Measurements from ENCODE around the gene PSAPL1. TPM values are rescaled to one million over a fixed set of nuclear protein-coding genes. Genes with fewer than 3 reads are reported as not detected.
A peak's percentile ranks its signal among the peaks of the same experiment; 100 is the strongest.

PSAPL1 gene
- total and polyA plus RNA-seq, 5 donors from 2014 or later, result not detected

- Mint-ChIP-seq H3K4me3 (no peak overlapping the region), H3K4me1 (no peaks in the 10 kb centered on the region), H3K27ac (peak overlapping the region in 1 of 3 donors; percentile 63), H3K9me3 (peaks cover 0 to 8% (median 0%) of the 10 kb centered on the region in 7 donors), H3K36me3 (no peaks in the 10 kb centered on the region), H3K27me3 (peaks cover 9% of the 10 kb centered on the region)
- no peaks in the 10 kb centered on the region for H3K4me1 ChIP-seq (ENCODE audit: control insufficient read depth, insufficient read depth, low read length, poor library complexity, severe bottlenecking)
- no peaks in the 10 kb centered on the region for H3K9me3 ChIP-seq (ENCODE audit: control insufficient read depth in 2 of 2, low read length in 2 of 2)
- DNase-seq (no peak), ATAC-seq (ENCODE audit: low read depth in 2 of 2) (no peak)
- H3K4me3 ChIP-seq (ENCODE audit: low read depth, low read length), result no peak overlapping the region
- H3K27ac ChIP-seq (ENCODE audit: insufficient read depth, low read length, poor library complexity, severe bottlenecking), result no peak overlapping the region
- H3K36me3 ChIP-seq (ENCODE audit: control insufficient read depth, insufficient read depth, low read length), result no peaks in the 10 kb centered on the region
- H3K27me3 ChIP-seq (ENCODE audit: control insufficient read depth, insufficient read depth, low read length), result no peaks in the 10 kb centered on the region
These were observed 52.7 kb downstream of the PSAPL1 start for GRCh38 chr4:7381890-7382633.

GRCh38 chr4:7381221-7381889 lies 53.4 kb downstream of the PSAPL1 start:
- H3K27me3 ChIP-seq (ENCODE audit: control insufficient read depth, insufficient read depth, low read length), result no peaks in the 10 kb centered on the region
- Mint-ChIP-seq H3K27ac (no peak overlapping the region), H3K36me3 (no peaks in the 10 kb centered on the region), H3K4me1 (no peaks in the 10 kb centered on the region), H3K9me3 (peaks cover 0 to 8% (median 0%) of the 10 kb centered on the region in 7 donors), H3K4me3 (no peak overlapping the region), H3K27me3 (peaks cover 9% of the 10 kb centered on the region)
- H3K9me3 ChIP-seq (ENCODE audit: control insufficient read depth in 2 of 2, low read length in 2 of 2), result no peaks in the 10 kb centered on the region
- DNase-seq (no peak), ATAC-seq (ENCODE audit: low read depth in 2 of 2) (no peak)
- H3K36me3 ChIP-seq (ENCODE audit: control insufficient read depth, insufficient read depth, low read length), result no peaks in the 10 kb centered on the region
- no peak overlapping the region for H3K4me3 ChIP-seq (ENCODE audit: low read depth, low read length)
- H3K4me1 ChIP-seq (ENCODE audit: control insufficient read depth, insufficient read depth, low read length, poor library complexity, severe bottlenecking), result no peaks in the 10 kb centered on the region
- H3K27ac ChIP-seq (ENCODE audit: insufficient read depth, low read length, poor library complexity, severe bottlenecking), result no peak overlapping the region

Other genes starting within 250 kb of the PSAPL1 start
- gene SORCS2, start 242.4 kb downstream of the PSAPL1 start, total RNA-seq, result not detected
- gene SORCS2, start 242.4 kb downstream of the PSAPL1 start, polyA plus RNA-seq, result not detected

Measured in CD4-positive, CD25-positive, alpha-beta regulatory T cell (primary cell).